ENCODE measurements around the gene C22orf39. TPM values are rescaled to one million over a fixed set of nuclear protein-coding genes. Genes with fewer than 3 reads are reported as not detected.

Gene C22orf39
- total RNA-seq, 1 experiment from 2014 or later, result 19.3 TPM

DNA sequence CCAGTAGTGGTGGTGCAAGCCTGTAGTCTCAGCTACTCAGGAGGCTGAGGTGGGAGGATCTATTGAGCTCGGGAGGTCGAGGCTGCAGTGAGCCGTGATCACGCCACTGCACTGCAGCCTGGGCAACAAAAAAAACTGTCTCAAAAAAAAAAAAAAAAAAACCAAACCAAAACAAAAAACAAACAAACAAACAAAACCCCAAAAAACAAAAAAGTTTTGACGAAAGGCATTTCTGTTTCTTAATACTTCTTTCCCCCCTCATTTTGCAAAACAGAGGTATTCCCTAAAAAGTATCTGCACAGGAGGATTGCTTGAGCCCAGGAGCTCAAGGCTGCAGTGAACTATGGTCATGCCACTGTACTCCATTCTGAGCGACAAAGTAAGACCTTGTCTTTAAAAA lies 27.2 kb downstream of the C22orf39 start:
- no peak overlapping the region for H2AK5ac ChIP-seq (ENCODE audit: insufficient read length, low read length)
- no peak overlapping the region for H2BK12ac ChIP-seq (ENCODE audit: insufficient read length, low read depth, low read length)
- H3K79me2 ChIP-seq (ENCODE audit: insufficient read depth, low read length), result peaks cover 35% of the 10 kb centered on the region; the same call in 1 of the 2 replicates
- no peak overlapping the region for H3K23ac ChIP-seq (ENCODE audit: insufficient read length, low read depth, low read length)
- no peak overlapping the region for H3K56ac ChIP-seq (ENCODE audit: insufficient read length, low read depth, low read length)
- no peak overlapping the region for H2BK20ac ChIP-seq (ENCODE audit: low read depth, low read length, poor library complexity, severe bottlenecking)
- no peak overlapping the region for H2BK5ac ChIP-seq (ENCODE audit: insufficient read length, low read length)
- H3K9ac ChIP-seq (ENCODE audit: extremely low read depth, insufficient read length, low read length), result no peak overlapping the region
- TF ChIP-seq, protein P1, sequence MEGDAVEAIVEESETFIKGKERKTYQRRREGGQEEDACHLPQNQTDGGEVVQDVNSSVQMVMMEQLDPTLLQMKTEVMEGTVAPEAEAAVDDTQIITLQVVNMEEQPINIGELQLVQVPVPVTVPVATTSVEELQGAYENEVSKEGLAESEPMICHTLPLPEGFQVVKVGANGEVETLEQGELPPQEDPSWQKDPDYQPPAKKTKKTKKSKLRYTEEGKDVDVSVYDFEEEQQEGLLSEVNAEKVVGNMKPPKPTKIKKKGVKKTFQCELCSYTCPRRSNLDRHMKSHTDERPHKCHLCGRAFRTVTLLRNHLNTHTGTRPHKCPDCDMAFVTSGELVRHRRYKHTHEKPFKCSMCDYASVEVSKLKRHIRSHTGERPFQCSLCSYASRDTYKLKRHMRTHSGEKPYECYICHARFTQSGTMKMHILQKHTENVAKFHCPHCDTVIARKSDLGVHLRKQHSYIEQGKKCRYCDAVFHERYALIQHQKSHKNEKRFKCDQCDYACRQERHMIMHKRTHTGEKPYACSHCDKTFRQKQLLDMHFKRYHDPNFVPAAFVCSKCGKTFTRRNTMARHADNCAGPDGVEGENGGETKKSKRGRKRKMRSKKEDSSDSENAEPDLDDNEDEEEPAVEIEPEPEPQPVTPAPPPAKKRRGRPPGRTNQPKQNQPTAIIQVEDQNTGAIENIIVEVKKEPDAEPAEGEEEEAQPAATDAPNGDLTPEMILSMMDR (conservative IDR thresholded peaks at IDR 0.05), result no peak
- H4K5ac ChIP-seq (ENCODE audit: insufficient read length, low read depth, low read length), result no peak overlapping the region
- no peak overlapping the region for H2BK15ac ChIP-seq (ENCODE audit: low read depth, low read length)
- no peaks in the 10 kb centered on the region for H4K20me1 ChIP-seq (ENCODE audit: control insufficient read depth, insufficient read depth, insufficient read length)
- no peak overlapping the region for H2AFZ ChIP-seq (ENCODE audit: low read length)
- H3K4me2 ChIP-seq (ENCODE audit: insufficient read depth, insufficient read length, low read length), result no peak overlapping the region
- Mint-ChIP-seq H3K36me3 (ENCODE audit: insufficient read depth in 1 of 3, low read depth in 3 of 3) (peaks cover 5 to 10% (median 8%) of the 10 kb centered on the region in 3 experiments; a peak in 5 of 7 replicates), H3K4me3 (no peak overlapping the region), H3K27ac (no peak overlapping the region; a peak in 1 of 7 replicates), H3K4me1 (peaks cover 29 to 32% of the 10 kb centered on the region in 2 experiments), H3K9me3 (peaks cover 0 to 3% of the 10 kb centered on the region in 2 experiments; a peak in 2 of 5 replicates), H3K27me3 (ENCODE audit: low read depth) (no peaks in the 10 kb centered on the region)
- no CpG with 5 or more reads among the region's 6 CpGs for WGBS (ENCODE audit: extremely low coverage, insufficient read length, low lambda C conversion rate)
- H3K23me2 ChIP-seq (ENCODE audit: insufficient read length, low read depth, low read length, poor library complexity, severe bottlenecking), result no peaks in the 10 kb centered on the region
- H3K79me1 ChIP-seq (ENCODE audit: insufficient read depth, low read depth, low read length, poor library complexity, severe bottlenecking), result peaks cover 15% of the 10 kb centered on the region
- no peak for DNase-seq
- H2BK120ac ChIP-seq (ENCODE audit: low read depth, low read length, poor library complexity, severe bottlenecking), result no peak overlapping the region
- peaks cover 4% of the 10 kb centered on the region; the same call in 1 of the 2 replicates for H3K4me1 ChIP-seq (ENCODE audit: insufficient read depth, low read length)
- H3K9me3 ChIP-seq (ENCODE audit: control insufficient read depth, low read depth, low read length), result no peaks in the 10 kb centered on the region
- no peak overlapping the region for H4K91ac ChIP-seq (ENCODE audit: insufficient read length, low read depth, low read length)
- H4K8ac ChIP-seq (replicated peaks; ENCODE audit: insufficient read length, low read depth, low read length), result no peak overlapping the region
- H3K4ac ChIP-seq (ENCODE audit: low read depth, low read length), result no peak overlapping the region
- H3T11ph ChIP-seq (ENCODE audit: low read length), result no peak overlapping the region
- H3K14ac ChIP-seq (ENCODE audit: insufficient read depth, low read length), result no peak overlapping the region
- no peaks in the 10 kb centered on the region for H3K27me3 ChIP-seq (ENCODE audit: insufficient read depth, low read length)
- no peak overlapping the region for H3K27ac ChIP-seq (ENCODE audit: insufficient read length, low read depth, low read length)
- no peak overlapping the region for H3K18ac ChIP-seq (ENCODE audit: insufficient read length, low read depth, low read length)

Measured in H9 (cell line).